Hepatic stellate cell (primary cell): ENCODE measurements around the gene UBXN7.
A peak's percentile ranks its signal among the peaks of the same experiment; 100 is the strongest.
"Not testable (repeated sequence)": the region's sequence is repeated elsewhere in the genome, so short reads cannot be mapped to it uniquely, and the experiment has no call there.

Experiments used
- DNase-seq: peaks from one replicate; pipeline ENCODE4 v3.0.0; 2011; ENCODE audit warnings: low spot score

The UBXN7 gene

GRCh38 chr3:196355668-196356067 is 76.6 kb downstream of the UBXN7 start:
- no peak for DNase-seq

- DNase-seq: no peak
Measured at GRCh38 chr3:196354132-196354531, 78.1 kb downstream of the UBXN7 start.

- no peak for DNase-seq
Measured at GRCh38 chr3:196351541-196351940, 80.7 kb downstream of the UBXN7 start.

- no peak for DNase-seq
Measured at GRCh38 chr3:196350067-196350466, 82.2 kb downstream of the UBXN7 start.

GRCh38 chr3:196348698-196349097 is 83.5 kb downstream of the UBXN7 start:
- DNase-seq: no peak

GRCh38 chr3:196344663-196345062 is 87.6 kb downstream of the UBXN7 start:
- DNase-seq: no peak

GRCh38 chr3:196343917-196344316 is 88.3 kb downstream of the UBXN7 start:
- not testable (repeated sequence) for DNase-seq

- DNase-seq: peak; percentile 59
Measured at GRCh38 chr3:196341137-196341536, 91.1 kb downstream of the UBXN7 start.

GRCh38 chr3:196340466-196340865 is 91.8 kb downstream of the UBXN7 start:
- DNase-seq: no peak

- DNase-seq: no peak
Measured at GRCh38 chr3:196339493-196340254, 92.6 kb downstream of the UBXN7 start.

GRCh38 chr3:196339044-196339443 is 93.2 kb downstream of the UBXN7 start:
- DNase-seq: no peak

GRCh38 chr3:196336319-196337145 is 95.7 kb downstream of the UBXN7 start:
- DNase-seq: no peak

- no peak for DNase-seq
Measured at GRCh38 chr3:196335503-196335948, 96.7 kb downstream of the UBXN7 start.

- DNase-seq: no peak
Measured at GRCh38 chr3:196334982-196335381, 97.2 kb downstream of the UBXN7 start.

GRCh38 chr3:196332168-196332567 is 100.1 kb downstream of the UBXN7 start:
- no peak for DNase-seq

- no peak for DNase-seq
Measured at GRCh38 chr3:196327405-196327804, 104.8 kb downstream of the UBXN7 start.

GRCh38 chr3:196326936-196327335 is 105.3 kb downstream of the UBXN7 start:
- no peak for DNase-seq

- no peak for DNase-seq
Measured at GRCh38 chr3:196323691-196324090, 108.5 kb downstream of the UBXN7 start.

GRCh38 chr3:196323016-196323415 is 109.2 kb downstream of the UBXN7 start:
- no peak for DNase-seq

GRCh38 chr3:196321162-196321561 is 111.1 kb downstream of the UBXN7 start:
- no peak for DNase-seq

- DNase-seq: no peak
Measured at GRCh38 chr3:196320137-196320536, 112.1 kb downstream of the UBXN7 start.

- peak; percentile 98 for DNase-seq
Measured at GRCh38 chr3:196317687-196318467, 114.3 kb downstream of the UBXN7 start, which contains the start of gene DYNLT2B. TSS of gene DYNLT2B (minus strand) at chr3:196318240. CDS start at chr3:196318152, 88 bp downstream.
